Kasumi-1 (cell line): ENCODE data around the gene AMOTL2.

Source experiments
- DNase-seq, 2 experiments: peaks; one replicate each; lab custom pipeline; 2025; lab: John Stamatoyannopoulos, UW

The AMOTL2 gene

GRCh38 chr3:134314588-134315285 lies 59.5 kb downstream of the AMOTL2 start:
- DNase-seq: no peak

DNA sequence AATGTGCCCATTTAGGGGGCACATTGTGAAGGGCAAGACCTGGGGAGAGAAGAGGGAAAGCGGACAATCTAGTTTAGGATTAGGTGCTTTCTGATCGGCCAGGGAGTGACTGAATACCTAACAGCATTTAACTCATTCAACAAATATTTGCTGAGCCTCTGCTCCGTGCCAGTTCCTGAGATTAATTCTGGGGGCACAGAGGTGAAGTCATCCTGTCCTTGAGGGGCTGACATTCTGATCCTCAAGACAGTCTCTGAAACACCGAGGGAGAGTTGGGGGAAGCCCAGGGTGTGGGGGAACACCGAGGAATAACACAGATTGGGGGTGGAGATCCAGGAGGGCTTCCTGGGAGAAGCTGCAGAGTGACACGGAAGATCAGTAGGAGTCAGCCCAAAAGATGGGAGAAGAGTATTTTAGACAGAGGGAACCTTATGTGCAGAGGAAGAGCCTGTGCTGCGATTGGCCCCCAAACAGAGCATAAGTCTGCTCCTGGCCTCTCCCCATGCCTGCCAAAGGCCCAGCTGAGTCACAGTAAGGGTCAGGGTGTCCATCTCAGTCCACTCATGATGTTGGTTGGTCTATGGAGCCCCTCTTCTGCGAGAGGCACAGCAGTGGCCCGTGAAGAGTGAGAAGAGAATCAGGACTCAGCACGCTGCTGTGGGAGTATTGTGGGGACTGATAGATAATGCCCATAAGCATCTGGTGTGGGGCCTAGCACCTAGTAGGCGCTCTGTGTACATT lies 60.2 kb downstream of the AMOTL2 start:
- no peak for DNase-seq

DNA sequence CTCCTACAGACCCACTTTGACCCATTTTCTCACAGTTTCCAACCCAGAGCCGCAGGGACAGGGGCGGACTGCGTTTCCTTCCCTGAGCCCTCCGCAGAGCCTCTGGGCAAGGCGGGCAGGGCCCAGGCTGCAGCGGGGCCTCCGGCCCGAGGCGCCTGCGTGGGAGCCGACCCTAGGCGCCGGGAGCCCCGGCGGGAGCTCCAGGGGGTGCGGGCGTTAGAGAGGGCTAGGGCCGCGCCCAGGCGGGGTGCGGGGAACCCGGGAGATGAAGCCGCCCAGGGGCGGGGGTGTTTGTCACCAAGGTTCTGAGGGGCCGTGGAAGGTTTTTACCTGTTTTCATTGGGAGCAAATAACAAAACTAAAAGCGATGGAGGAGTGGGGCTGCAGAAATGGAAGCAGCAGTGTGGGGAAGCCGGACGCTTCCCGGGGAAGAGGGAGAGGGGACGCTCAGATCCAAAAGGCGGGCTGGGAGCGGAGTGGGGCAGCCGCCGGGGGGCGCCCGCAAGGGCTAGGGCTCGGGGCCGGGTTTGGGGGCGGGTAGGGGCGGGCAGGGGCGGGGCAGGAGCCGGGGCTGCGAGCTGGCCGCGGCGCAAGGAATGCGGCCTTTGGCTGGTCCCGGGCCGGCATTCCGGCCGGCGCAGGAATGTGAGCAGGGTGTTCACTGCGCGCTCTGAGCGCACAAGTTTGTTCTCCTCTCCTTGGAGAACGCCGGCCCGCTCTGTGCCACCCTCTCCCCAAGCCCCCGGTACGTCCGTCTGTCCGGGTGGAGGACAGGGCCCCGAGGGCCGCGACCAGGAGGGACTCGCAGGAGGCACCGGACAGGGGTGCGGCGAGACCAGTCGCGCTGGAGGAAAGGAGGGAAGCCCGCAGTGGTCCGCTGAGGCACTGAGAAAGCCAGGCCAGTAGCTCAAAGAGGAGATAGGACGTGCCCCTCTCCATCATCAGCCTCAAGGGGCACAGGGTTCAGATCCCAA lies 61.1 kb downstream of the AMOTL2 start:
- DNase-seq: peak in 1 of 2 experiments; percentile 11

GRCh38 chr3:134312072-134312872 lies 62.0 kb downstream of the AMOTL2 start:
- no peak for DNase-seq

GRCh38 chr3:134311693-134312071 lies 62.6 kb downstream of the AMOTL2 start:
- no peak for DNase-seq

DNA sequence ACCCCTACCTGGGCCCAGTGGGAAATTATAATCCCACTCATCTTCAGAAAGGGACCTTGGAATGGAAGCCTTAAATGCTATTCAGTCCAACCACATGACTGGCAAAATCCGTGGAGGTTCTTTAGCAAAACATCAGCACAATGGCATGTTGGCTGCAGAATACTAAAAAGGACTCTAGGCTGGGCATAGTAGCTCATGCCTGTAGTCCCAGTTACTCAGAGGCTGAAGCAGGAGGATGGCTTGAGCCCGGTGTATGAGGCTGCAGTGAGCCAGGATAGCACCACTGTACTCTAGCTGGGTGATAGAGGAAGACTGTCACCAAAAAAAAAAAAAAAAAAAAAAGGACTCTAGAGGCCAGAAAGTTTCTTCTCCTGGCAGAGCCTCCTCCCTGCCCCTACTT lies 63.0 kb downstream of the AMOTL2 start:
- DNase-seq: no peak

- no peak for DNase-seq
These were observed 64.1 kb downstream of the AMOTL2 start for GRCh38 chr3:134309987-134310700.

- peak; percentile 76 to 88 for DNase-seq
These were observed 65.8 kb downstream of the AMOTL2 start for GRCh38 chr3:134308350-134308891.

DNA sequence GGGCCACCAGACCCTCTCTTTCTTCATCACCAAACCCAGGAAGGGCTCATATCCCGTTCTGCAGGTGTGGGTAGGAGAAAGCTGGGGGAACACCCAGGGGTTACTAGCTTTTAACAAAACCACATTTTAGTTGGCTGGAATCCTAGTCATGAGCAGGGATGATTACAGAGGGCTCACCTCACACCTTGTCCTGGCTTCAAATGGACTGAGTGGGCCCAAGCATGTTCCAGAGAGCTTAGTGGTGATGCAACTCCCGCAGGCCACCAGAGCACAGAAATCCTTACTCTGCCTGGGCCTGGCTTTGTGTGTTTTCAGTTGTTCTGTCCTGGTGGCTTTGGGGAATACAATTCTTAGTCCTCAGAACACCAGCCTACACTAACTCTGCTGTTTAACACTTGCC lies 66.8 kb downstream of the AMOTL2 start:
- no peak for DNase-seq

DNA sequence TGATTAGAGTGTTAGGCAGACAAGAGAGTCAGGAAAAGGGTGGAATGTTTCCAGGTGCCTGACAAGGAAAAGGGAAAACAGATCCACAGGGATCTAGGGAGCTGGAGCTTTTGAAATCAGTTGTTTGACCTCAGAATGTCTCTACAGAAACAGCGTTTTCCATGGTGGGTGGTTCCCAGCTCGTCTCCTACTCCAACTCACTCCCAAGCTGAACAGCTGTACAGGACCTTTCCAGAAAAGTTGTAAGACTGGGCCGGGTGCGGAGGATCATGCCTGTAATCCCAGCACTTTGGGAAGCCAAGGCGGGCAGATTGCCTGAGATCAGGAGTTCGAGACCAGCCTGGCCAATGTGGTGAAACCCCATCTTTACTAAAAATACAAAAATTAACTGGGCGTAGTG lies 67.9 kb downstream of the AMOTL2 start:
- DNase-seq: no peak
